GM12878 (cell line): Measurements from ENCODE around the gene CAMK2G. TPM values are rescaled to one million over a fixed set of nuclear protein-coding genes. Genes with fewer than 3 reads are reported as not detected.
A peak's percentile ranks its signal among the peaks of the same experiment; 100 is the strongest.

Experiments used
- ATAC-seq: fragments of 200-7000 bp; cut with Tn5 transposase; 3 replicates; pipeline ENCODE4 v1.9.1; 2020; ENCODE audit warnings: mild to moderate bottlenecking, moderate library complexity
- BruUV-seq: library from RNA; stranded (reverse); fragments of 400-500 nt; replicated peaks from 2 replicates; lab custom pipeline; 2021; lab: Mats Ljungman, UMichigan
- CTCF ChIA-PET: fragments of 300-600 bp; sonication (Branson Sonifier 250); formaldehyde crosslinking; extraction: SDS; loops from one replicate; lab custom pipeline; 2021; ENCODE audit warnings: inconsistent platforms; lab: Yijun Ruan, JAX
- POLR2A ChIA-PET: fragments of 350-600 bp; formaldehyde crosslinking; extraction: SDS; loops from one replicate; lab custom pipeline; 2021; ENCODE audit warnings: inconsistent platforms; lab: Charles Lee
- RAD21 ChIA-PET: fragments of 300-600 bp; sonication (Branson Sonifier 250); formaldehyde crosslinking; loops from one replicate; lab custom pipeline; 2023; ENCODE audit warnings: antibody characterized with exemption; ENCODE audit not compliant: unreplicated experiment; lab: Charles Lee
- SMC1A ChIA-PET: fragments of 300-600 bp; sonication (Branson Sonifier 250); formaldehyde crosslinking; loops from one replicate; lab custom pipeline; 2023; ENCODE audit not compliant: unreplicated experiment, uncharacterized antibody; lab: Charles Lee
- DNase-seq: peaks from one replicate; pipeline ENCODE4 v3.0.0-alpha.2; 2011; ENCODE audit warnings: low read depth, low spot score
- FAIRE-seq: peaks from 3 replicates; lab custom pipeline; 2011; peaks lifted over from hg19 to GRCh38; lab: Jason Lieb, UNC
- H2AFZ ChIP-seq: 2 replicates; pipeline ENCODE4 v1.6.0; 2011; ENCODE audit warnings: low read depth, low read length, control low read depth; ENCODE audit not compliant: control insufficient read depth
- H3K27ac ChIP-seq: 2 replicates; pipeline ENCODE4 v1.5.1; 2011; ENCODE audit warnings: control low read depth; ENCODE audit not compliant: control insufficient read depth, insufficient read depth
- H3K27me3 ChIP-seq, 2 experiments: replicated peaks in 1 of 2; 2 replicates each; pipeline versions ENCODE4 v1.6.0 to v1.6.1; 2011; ENCODE audit warnings: low read length in 1 of 2; ENCODE audit not compliant: control insufficient read depth in 2 of 2, insufficient read depth in 2 of 2
- H3K36me3 ChIP-seq, 2 experiments: 2 replicates each; pipeline ENCODE4 v1.5.1; 2011; ENCODE audit warnings: low read length in 1 of 2; ENCODE audit not compliant: control insufficient read depth in 2 of 2, insufficient read depth in 2 of 2
- H3K4me1 ChIP-seq: 2 replicates; pipeline ENCODE4 v1.6.1; 2011; ENCODE audit warnings: mild to moderate bottlenecking, low read length, moderate library complexity, mixed read lengths; ENCODE audit not compliant: control insufficient read depth, insufficient read depth
- H3K4me2 ChIP-seq: 2 replicates; pipeline ENCODE4 v1.6.0; 2011; ENCODE audit warnings: control low read depth; ENCODE audit not compliant: control insufficient read depth, insufficient read depth
- H3K4me3 ChIP-seq: fragments of 200-600 bp; sonication (generic); 2 replicates; pipeline ENCODE4 v1.5.1; 2016
- H3K79me2 ChIP-seq: 2 replicates; pipeline ENCODE4 v1.6.0; 2011; ENCODE audit warnings: low read length; ENCODE audit not compliant: control insufficient read depth, insufficient read depth
- H3K9ac ChIP-seq: 2 replicates; pipeline ENCODE4 v1.8.0; 2011; ENCODE audit warnings: low read length, control low read depth, mixed read lengths; ENCODE audit not compliant: control insufficient read depth, insufficient read depth
- H3K9me3 ChIP-seq: replicated peaks from 3 replicates; pipeline ENCODE4 v1.5.1; 2011; ENCODE audit warnings: mild to moderate bottlenecking, low read length; ENCODE audit not compliant: control insufficient read depth, insufficient read depth
- H4K20me1 ChIP-seq: 2 replicates; pipeline ENCODE4 v1.6.0; 2011; ENCODE audit not compliant: control insufficient read depth, insufficient read depth
- NKRF ChIP-seq: fragments of 450-650 bp; conservative IDR thresholded peaks from 2 replicates; pipeline ENCODE4 v1.6.1; 2017; ENCODE audit warnings: mild to moderate bottlenecking, moderate library complexity
- RELB ChIP-seq: fragments of 450-650 bp; IDR thresholded peaks from 2 replicates; pipeline ENCODE4 v1.6.1; 2017; ENCODE audit warnings: low read depth, mild to moderate bottlenecking, moderate library complexity
- WGBS: methylation state at CpG from one replicate; pipeline ENCODE4 v1.1.6; 2016; ENCODE audit warnings: low lambda C conversion rate; ENCODE audit not compliant: insufficient replicate concordance, insufficient coverage; ENCODE audit errors: missing lambda C conversion rate; 5-methylcytosine and 5-hydroxymethylcytosine counted together
- in situ Hi-C: fragments of 300-500 bp; cut with MboI; formaldehyde crosslinking; loops from 9 replicates; pipeline ENCODE4 v1.14.3; 2018; ENCODE audit warnings: mixed read lengths
- intact Hi-C: fragments of 100-400 bp; cut with micrococcal nuclease; formaldehyde crosslinking; loops from one replicate; pipeline ENCODE4 v1.14.2; 2022; ENCODE audit not compliant: unreplicated experiment
- polyA plus RNA-seq, 11 experiments: library from polyadenylated mRNA; depleted of rRNA in 4 of 11; unstranded in 6 of 11; stranded (reverse) in 5 of 11; fragments of >200 nt; fragmentation: Nextera tagmentation in 4 of 11; fragmentation: Illumina TruSeq in 1 of 11; extraction: Ambion mirVana in 4 of 11; extraction: Trizol in 1 of 11; gene quantifications; 1 replicate in 1 of 11; 2 replicates in 10 of 11; pipeline versions ENCODE4 v1.2.1 to v1.2.3, GENCODE V29; 2011 to 2016; ENCODE audit warnings: inconsistent platforms in 2 of 11, missing spikeins in 2 of 11, low read depth in 1 of 11
- total RNA-seq, 4 experiments: library from RNA; depleted of rRNA in 3 of 4; stranded (reverse); fragments of >200 nt in 3 of 4; fragmentation: Illumina TruSeq in 1 of 4; extraction: Trizol in 1 of 4; gene quantifications; 2 replicates each; pipeline versions ENCODE4 v1.2.1 to v1.2.3, GENCODE V29; 2013 to 2021

Gene CAMK2G
- total and polyA plus RNA-seq, 10 of the 15 experiments (the other 5 are each of a cell fraction or from before 2014, with no cell fraction given), result 5.5 to 24.3 (median 16.9) TPM

- H3K27ac ChIP-seq, result peak overlapping the region; percentile 75; the same call in 1 of the 2 replicates
- H2AFZ ChIP-seq, result peak overlapping the region; percentile 88
- H3K4me3 ChIP-seq, result peak overlapping the region; percentile 91
- FAIRE-seq, result no peak
- RAD21 ChIA-PET, result interaction anchor here (1.0 to 3.0 kb wide), 9 partner anchors 9 to 156 kb away, joined by 3 to 21 read pairs (median 10); partner anchors contain the start of gene SEC24C
- in situ Hi-C loops, result no loop called here
- H3K9me3 ChIP-seq, result no peaks in the 10 kb centered on the region
- peak overlapping the region; percentile 90 for H3K4me2 ChIP-seq
- 0% methylated on average over 14 of the region's 14 CpGs for WGBS
- TF ChIP-seq RELB, result no peak
- TF ChIP-seq NKRF, result 0 out of 2 replicates have a peak, but pooled peaks have one; percentile 73
- TF ChIP-seq, all 136 proteins: peak for 1
- ChIA-PET POLR2A (interaction anchor here (0.6 to 5.0 kb wide), 10 partner anchors 9 to 287 kb away, joined by 3 to 25 read pairs (median 10); partner anchors contain the start of gene SEC24C), SMC1A (interaction anchor here (0.8 to 4.9 kb wide), 18 partner anchors 9 to 518 kb away, joined by 3 to 31 read pairs (median 4); partner anchors contain the start of gene SEC24C), CTCF (interaction anchor here (0.7 to 4.5 kb wide), 14 partner anchors 9 to 1238 kb away, joined by 3 to 40 read pairs (median 4); a partner anchor contains a TSS)
- Histone ChIP-seq H3K4me1 (peaks cover 5% of the 10 kb centered on the region), H4K20me1 (no peaks in the 10 kb centered on the region), H3K36me3 (peaks cover 0 to 7% of the 10 kb centered on the region in 2 experiments; a peak in 3 of 4 replicates), H3K79me2 (peaks cover 70% of the 10 kb centered on the region), H3K27me3 (no peaks in the 10 kb centered on the region), H3K9ac (peak overlapping the region; percentile 93)
- BruUV-seq, result no TSS peak
- ATAC-seq (peak; percentile 18), DNase-seq (no peak)
- intact Hi-C loops, result loop anchor here (2.0 to 10.0 kb wide), 2 partner anchors 37 to 127 kb away; partner anchors contain the start of genes SEC24C and SYNPO2L
These were observed 92.8 kb downstream of the CAMK2G start for GRCh38 chr10:73781548-73781878.
